Naive thymus-derived CD4-positive, alpha-beta T cell (primary cell): ENCODE measurements around the gene NCOR1. TPM values are rescaled to one million over a fixed set of nuclear protein-coding genes. Genes with fewer than 3 reads are reported as not detected.

Experiments
- ATAC-seq: fragments of 150-1000 bp; cut with Tn5 transposase; 2 replicates; pipeline ENCODE4 v1.10.0; 2021; ENCODE audit warnings: mild to moderate bottlenecking, moderate library complexity
- CTCF ChIA-PET: fragments of 350-600 bp; sonication (Branson Sonifier 250); formaldehyde crosslinking; loops from one replicate; lab custom pipeline; 2021; ENCODE audit warnings: antibody characterized with exemption; lab: Charles Lee
- POLR2A ChIA-PET: fragments of 350-600 bp; sonication (Branson Sonifier 250); formaldehyde crosslinking; loops from one replicate; lab custom pipeline; 2021; ENCODE audit warnings: antibody characterized with exemption, inconsistent platforms; lab: Charles Lee
- DNase-seq, 9 donors: peaks; one replicate each; pipeline versions ENCODE4 v3.0.0 to v3.0.0-alpha.2; 2020 to 2022; ENCODE audit warnings: mixed read lengths in 1 of 9
- H3K27ac ChIP-seq: one replicate; pipeline ENCODE4 v1.7.0; 2013; ENCODE audit warnings: mild to moderate bottlenecking, low read depth, low read length, moderate library complexity
- H3K27me3 ChIP-seq, 2 donors: one replicate each; pipeline ENCODE4 v1.7.0; 2013; ENCODE audit warnings: low read length in 2 of 2, mild to moderate bottlenecking in 2 of 2, moderate library complexity in 2 of 2; ENCODE audit not compliant: control insufficient read depth in 2 of 2, insufficient read depth in 2 of 2
- H3K36me3 ChIP-seq, 3 experiments: 1 replicate in 2 of 3; 2 replicates in 1 of 3; pipeline ENCODE4 v1.7.0; 2013; ENCODE audit warnings: low read length in 3 of 3, mild to moderate bottlenecking in 3 of 3, moderate library complexity in 1 of 3; ENCODE audit not compliant: insufficient read depth in 3 of 3, control insufficient read depth in 2 of 3
- H3K4me1 ChIP-seq, 2 donors: one replicate each; pipeline ENCODE4 v1.7.0; 2013; ENCODE audit warnings: low read length in 2 of 2, mild to moderate bottlenecking in 2 of 2, moderate library complexity in 1 of 2; ENCODE audit not compliant: control insufficient read depth in 2 of 2, insufficient read depth in 2 of 2
- H3K4me3 ChIP-seq: 2 replicates; pipeline ENCODE4 v1.7.0; 2013; ENCODE audit warnings: mild to moderate bottlenecking, low read length
- H3K9me3 ChIP-seq, 3 experiments: 1 replicate in 2 of 3; 2 replicates in 1 of 3; pipeline ENCODE4 v1.7.0; 2013; ENCODE audit warnings: low read length in 3 of 3; ENCODE audit not compliant: control insufficient read depth in 2 of 3
- H3K27ac Mint-ChIP-seq, 9 donors: one replicate each; pipeline ENCODE4 v1.8.0; 2020 to 2022; ENCODE audit warnings: mixed read lengths in 9 of 9, mild to moderate bottlenecking in 8 of 9, moderate library complexity in 5 of 9, inconsistent platforms in 2 of 9
- H3K27me3 Mint-ChIP-seq, 5 donors: one replicate each; pipeline ENCODE4 v1.8.0; 2021 to 2022; ENCODE audit warnings: mixed read lengths in 5 of 5, mild to moderate bottlenecking in 1 of 5
- H3K36me3 Mint-ChIP-seq, 5 donors: one replicate each; pipeline ENCODE4 v1.8.0; 2020 to 2022; ENCODE audit warnings: mixed read lengths in 5 of 5, mild to moderate bottlenecking in 3 of 5, inconsistent platforms in 1 of 5
- H3K4me1 Mint-ChIP-seq, 7 donors: one replicate each; pipeline ENCODE4 v1.8.0; 2020 to 2022; ENCODE audit warnings: mixed read lengths in 7 of 7, mild to moderate bottlenecking in 3 of 7, inconsistent platforms in 1 of 7
- H3K4me3 Mint-ChIP-seq, 10 donors: one replicate each; pipeline ENCODE4 v1.8.0; 2020 to 2022; ENCODE audit warnings: mild to moderate bottlenecking in 10 of 10, mixed read lengths in 10 of 10, moderate library complexity in 6 of 10, inconsistent platforms in 2 of 10
- H3K9me3 Mint-ChIP-seq, 11 donors: one replicate each; pipeline ENCODE4 v1.8.0; 2020 to 2022; ENCODE audit warnings: mixed read lengths in 11 of 11, mild to moderate bottlenecking in 4 of 11, inconsistent platforms in 1 of 11, moderate library complexity in 1 of 11
- intact Hi-C, 2 donors: fragments of 100-400 bp; cut with micrococcal nuclease; formaldehyde crosslinking; loops; one replicate each; pipeline ENCODE4 v1.15.1; 2023
- polyA plus RNA-seq, 2 donors: library from polyadenylated mRNA; unstranded; fragments of 300-500 nt; fragmentation: Illumina TruSeq; gene quantifications; one replicate each; pipeline ENCODE4 v1.2.3, GENCODE V29; 2021
- total RNA-seq, 6 experiments: library from RNA in 5 of 6; stranded (reverse) in 5 of 6; gene quantifications; 1 replicate in 5 of 6; 2 replicates in 1 of 6; pipeline ENCODE4 v1.2.3 and lab custom pipeline; 2021 to 2026

Gene NCOR1
- total and polyA plus RNA-seq, 7 experiments from 2014 or later: 75.8 to 169 (median 149) TPM

DNA sequence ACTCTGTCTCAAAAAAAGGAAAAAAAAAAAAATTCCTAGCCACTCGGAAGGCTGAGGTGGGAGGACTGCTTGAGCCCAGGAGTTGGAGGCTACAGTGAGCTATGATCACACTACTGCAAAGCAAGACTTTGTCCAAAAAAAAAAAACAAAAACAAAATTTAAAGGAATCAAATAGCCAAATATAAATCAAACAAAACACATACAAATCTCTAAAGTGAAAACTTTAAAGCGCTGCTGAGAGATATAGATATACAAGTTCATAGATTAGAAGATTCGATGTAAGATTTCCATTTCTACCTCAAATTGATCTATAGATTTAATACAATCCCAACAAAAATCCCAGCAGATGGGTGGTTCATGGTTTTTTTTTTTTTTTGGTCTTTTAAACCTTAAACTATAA, 132.1 kb downstream of the NCOR1 start:
- Mint-ChIP-seq H3K27ac (no peak overlapping the region), H3K4me1 (peaks cover 7 to 51% (median 25%) of the 10 kb centered on the region in 7 donors), H3K36me3 (peaks cover 20 to 75% (median 49%) of the 10 kb centered on the region in 5 donors), H3K4me3 (no peak overlapping the region), H3K9me3 (peaks cover 0 to 7% (median 0%) of the 10 kb centered on the region in 11 donors), H3K27me3 (no peaks in the 10 kb centered on the region)
- ChIA-PET CTCF (interaction anchor here (0.6 kb wide), 1 partner anchor 506 kb away, joined by 3 read pairs; no protein-coding TSS in a partner anchor), POLR2A (no interaction called here)
- H3K4me1 ChIP-seq: no peaks in the 10 kb centered on the region
- H3K36me3 ChIP-seq: peaks cover 5 to 55% (median 17%) of the 10 kb centered on the region in 3 experiments
- H3K27me3 ChIP-seq: no peaks in the 10 kb centered on the region
- H3K27ac ChIP-seq: no peak overlapping the region
- H3K9me3 ChIP-seq: no peaks in the 10 kb centered on the region
- intact Hi-C loops: no loop called here
- DNase-seq (no peak), ATAC-seq (no peak)
- no peak overlapping the region for H3K4me3 ChIP-seq

GRCh38 chr17:16081507-16082087, 133.7 kb downstream of the NCOR1 start:
- Mint-ChIP-seq H3K9me3 (peaks cover 0 to 7% (median 0%) of the 10 kb centered on the region in 11 donors), H3K36me3 (peaks cover 16 to 78% (median 52%) of the 10 kb centered on the region in 5 donors), H3K4me1 (peaks cover 7 to 41% (median 27%) of the 10 kb centered on the region in 7 donors), H3K27me3 (no peaks in the 10 kb centered on the region), H3K4me3 (no peak overlapping the region), H3K27ac (peak overlapping the region in 4 of 9 donors; percentile 20 to 38 (median 21))
- Histone ChIP-seq H3K36me3 (peaks cover 5 to 60% (median 20%) of the 10 kb centered on the region in 3 experiments), H3K4me3 (no peak overlapping the region), H3K27ac (no peak overlapping the region), H3K9me3 (no peaks in the 10 kb centered on the region), H3K27me3 (no peaks in the 10 kb centered on the region), H3K4me1 (no peaks in the 10 kb centered on the region)
- POLR2A ChIA-PET: no interaction called here
- intact Hi-C loops: no loop called here
- CTCF ChIA-PET: interaction anchor here (0.6 to 0.8 kb wide), 2 partner anchors 70 to 75 kb away, joined by 3 to 6 read pairs; no protein-coding TSS in a partner anchor
- no peak for DNase-seq
- no peak for ATAC-seq

- Mint-ChIP-seq H3K27me3 (no peaks in the 10 kb centered on the region), H3K4me1 (peaks cover 3 to 30% (median 17%) of the 10 kb centered on the region in 7 donors), H3K27ac (no peak overlapping the region), H3K36me3 (peaks cover 12 to 75% (median 49%) of the 10 kb centered on the region in 5 donors), H3K9me3 (peaks cover 0 to 5% (median 0%) of the 10 kb centered on the region in 11 donors), H3K4me3 (no peak overlapping the region)
- Histone ChIP-seq H3K36me3 (peaks cover 5 to 64% (median 21%) of the 10 kb centered on the region in 3 experiments), H3K27ac (no peak overlapping the region), H3K4me1 (no peaks in the 10 kb centered on the region), H3K4me3 (no peak overlapping the region), H3K9me3 (no peaks in the 10 kb centered on the region), H3K27me3 (no peaks in the 10 kb centered on the region)
- intact Hi-C loops: no loop called here
- ATAC-seq (no peak), DNase-seq (no peak)
- ChIA-PET POLR2A (interaction anchor here (1.1 kb wide), 1 partner anchor 11 kb away, joined by 3 read pairs; no protein-coding TSS in a partner anchor), CTCF (no interaction called here)
These were observed 135.0 kb downstream of the NCOR1 start for GRCh38 chr17:16080366-16080765.

DNA sequence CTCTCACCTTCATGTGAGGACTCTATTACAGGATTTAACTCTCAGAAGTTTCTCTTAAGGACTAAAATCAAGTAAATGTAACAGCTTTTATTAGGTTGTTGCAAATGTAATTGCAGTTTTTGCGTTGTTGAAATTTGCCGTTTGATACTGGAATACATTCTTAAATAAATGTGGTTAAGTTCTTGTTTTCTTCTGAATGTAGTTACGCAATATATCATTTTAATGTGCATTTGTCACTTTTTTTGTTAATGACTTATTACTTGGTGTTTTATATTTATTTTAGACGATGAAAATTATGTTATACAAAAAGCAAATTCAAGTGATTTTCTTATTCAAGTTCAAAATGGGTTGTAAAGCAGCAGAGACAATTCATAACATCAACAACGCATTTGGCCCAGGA, 139.4 kb downstream of the NCOR1 start:
- Histone ChIP-seq H3K9me3 (no peaks in the 10 kb centered on the region), H3K27me3 (no peaks in the 10 kb centered on the region), H3K4me1 (no peaks in the 10 kb centered on the region), H3K36me3 (peaks cover 18 to 81% (median 41%) of the 10 kb centered on the region in 3 experiments), H3K4me3 (no peak overlapping the region), H3K27ac (no peak overlapping the region)
- POLR2A ChIA-PET: no interaction called here
- Mint-ChIP-seq H3K4me3 (no peak overlapping the region), H3K4me1 (peaks cover 0 to 7% (median 0%) of the 10 kb centered on the region in 7 donors), H3K27ac (peak overlapping the region in 1 of 9 donors; percentile 48), H3K9me3 (no peaks in the 10 kb centered on the region), H3K36me3 (peaks cover 4 to 61% (median 37%) of the 10 kb centered on the region in 5 donors), H3K27me3 (no peaks in the 10 kb centered on the region)
- intact Hi-C loops: no loop called here
- ATAC-seq (no peak), DNase-seq (no peak)
- CTCF ChIA-PET: no interaction called here

GRCh38 chr17:16074423-16074822, 140.9 kb downstream of the NCOR1 start:
- intact Hi-C loops: no loop called here
- no peak for ATAC-seq
- Histone ChIP-seq H3K4me3 (no peak overlapping the region), H3K36me3 (peaks cover 19 to 84% (median 36%) of the 10 kb centered on the region in 3 experiments), H3K27me3 (no peaks in the 10 kb centered on the region), H3K27ac (no peak overlapping the region), H3K9me3 (no peaks in the 10 kb centered on the region), H3K4me1 (no peaks in the 10 kb centered on the region)
- no peak for DNase-seq
- ChIA-PET POLR2A (no interaction called here), CTCF (no interaction called here)
- Mint-ChIP-seq H3K27ac (peak overlapping the region in 2 of 9 donors; percentile 3 to 28), H3K9me3 (no peaks in the 10 kb centered on the region), H3K36me3 (peaks cover 4 to 66% (median 38%) of the 10 kb centered on the region in 5 donors), H3K27me3 (no peaks in the 10 kb centered on the region), H3K4me1 (peaks cover 0 to 7% (median 0%) of the 10 kb centered on the region in 7 donors), H3K4me3 (no peak overlapping the region)

DNA sequence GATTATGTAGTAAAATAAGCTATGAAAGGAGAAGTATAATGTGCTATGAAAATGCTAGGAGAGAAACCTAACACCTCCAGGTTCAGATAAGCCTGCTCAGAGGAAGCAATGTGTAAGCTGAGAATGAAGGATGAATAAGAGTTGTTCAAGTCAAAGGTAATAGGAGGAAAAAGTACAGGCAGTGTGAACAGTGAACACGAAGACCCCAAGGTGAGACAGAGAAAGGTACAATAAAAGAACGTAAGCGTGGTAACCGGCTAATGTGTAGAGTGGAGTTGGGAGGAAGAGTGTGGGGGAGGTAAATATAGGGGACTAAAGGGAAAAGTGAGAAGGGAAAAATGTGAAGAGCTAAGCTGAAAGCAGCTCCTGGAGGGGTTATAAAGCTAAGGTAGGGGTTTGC, 141.5 kb downstream of the NCOR1 start:
- Histone ChIP-seq H3K36me3 (peaks cover 19 to 83% (median 31%) of the 10 kb centered on the region in 3 experiments), H3K9me3 (no peaks in the 10 kb centered on the region), H3K4me3 (no peak overlapping the region), H3K27me3 (no peaks in the 10 kb centered on the region), H3K27ac (no peak overlapping the region), H3K4me1 (no peaks in the 10 kb centered on the region)
- no peak overlapping the region for H3K4me3 Mint-ChIP-seq
- H3K4me1 Mint-ChIP-seq: peaks cover 0 to 7% (median 0%) of the 10 kb centered on the region in 7 donors
- ChIA-PET CTCF (no interaction called here), POLR2A (no interaction called here)
- H3K27ac Mint-ChIP-seq: peak overlapping the region in 4 of 9 donors; percentile 3 to 53 (median 32)
- DNase-seq (no peak), ATAC-seq (no peak)
- H3K9me3 Mint-ChIP-seq: no peaks in the 10 kb centered on the region
- intact Hi-C loops: no loop called here
- H3K36me3 Mint-ChIP-seq: peaks cover 4 to 66% (median 38%) of the 10 kb centered on the region in 5 donors
- H3K27me3 Mint-ChIP-seq: no peaks in the 10 kb centered on the region
